DMS79 (cell line): ENCODE results near the gene APC.
A peak's percentile ranks its signal among the peaks of the same experiment; 100 is the strongest.
"Not testable (repeated sequence)": the region's sequence is repeated elsewhere in the genome, so short reads cannot be mapped to it uniquely, and the experiment has no call there.

Experiments
- DNase-seq: peaks from one replicate; lab custom pipeline; 2025; lab: John Stamatoyannopoulos, UW

The APC gene

GRCh38 chr5:112716895-112717294 lies 20.8 kb upstream of the APC start:
- not testable (repeated sequence) for DNase-seq

GRCh38 chr5:112717506-112718082 lies 20.1 kb upstream of the APC start:
- DNase-seq: no peak

- no peak for DNase-seq
These were observed 19.3 kb upstream of the APC start for GRCh38 chr5:112718344-112718743.

GRCh38 chr5:112720576-112720975 lies 17.1 kb upstream of the APC start:
- DNase-seq: no peak

GRCh38 chr5:112724901-112725300 lies 12.8 kb upstream of the APC start:
- no peak for DNase-seq

GRCh38 chr5:112729630-112730029 lies 8.1 kb upstream of the APC start:
- DNase-seq: no peak

GRCh38 chr5:112732131-112732530 lies 5.6 kb upstream of the APC start:
- no peak for DNase-seq

GRCh38 chr5:112733586-112733985 lies 4.1 kb upstream of the APC start:
- no peak for DNase-seq

- DNase-seq: no peak
These were observed 3.1 kb upstream of the APC start for GRCh38 chr5:112734597-112734996.

GRCh38 chr5:112735702-112736101 lies 2.0 kb upstream of the APC start:
- no peak for DNase-seq

GRCh38 chr5:112737070-112737462 lies 619 bp upstream of the APC start:
- DNase-seq: no peak

- DNase-seq: no peak
These were observed 491 bp downstream of the APC start for GRCh38 chr5:112738191-112738560.

GRCh38 chr5:112742424-112742823 lies 4.7 kb downstream of the APC start:
- DNase-seq: no peak

- DNase-seq: no peak
These were observed 5.9 kb downstream of the APC start for GRCh38 chr5:112743631-112744030.

- no peak for DNase-seq
These were observed 14.7 kb downstream of the APC start for GRCh38 chr5:112752335-112752734.

GRCh38 chr5:112755703-112756102 lies 18.0 kb downstream of the APC start:
- DNase-seq: no peak

- peak; percentile 4 for DNase-seq
These were observed 20.0 kb downstream of the APC start for GRCh38 chr5:112757468-112758208.

- DNase-seq: no peak
These were observed 21.0 kb downstream of the APC start for GRCh38 chr5:112758676-112759075.

- no peak for DNase-seq
These were observed 24.6 kb downstream of the APC start for GRCh38 chr5:112762113-112762810.

- no peak for DNase-seq
These were observed 25.5 kb downstream of the APC start for GRCh38 chr5:112763165-112763564.

GRCh38 chr5:112772124-112772523 lies 34.4 kb downstream of the APC start:
- no peak for DNase-seq

- DNase-seq: no peak
These were observed 38.7 kb downstream of the APC start for GRCh38 chr5:112776301-112776856.

GRCh38 chr5:112779531-112779930 lies 41.8 kb downstream of the APC start:
- DNase-seq: no peak
